OCI-LY3 (cell line): ENCODE data around the gene S1PR4.

Experiments used
- H2AFZ ChIP-seq: fragments of 200-600, 300-600 bp; shearing (Covaris generic); 2 replicates; pipeline ENCODE4 v1.6.0; 2014; ENCODE audit warnings: antibody characterized with exemption, low read depth, low read length
- H3K27ac ChIP-seq: fragments of 200-600, 300-600 bp; sonication (generic); 2 replicates; pipeline ENCODE4 v1.5.1; 2014; ENCODE audit warnings: mild to moderate bottlenecking, low read length, moderate library complexity, mixed read lengths
- H3K27me3 ChIP-seq: fragments of 200-600, 300-600 bp; sonication (generic); 2 replicates; pipeline ENCODE4 v1.6.1; 2014; ENCODE audit warnings: low read depth, low read length, mixed read lengths
- H3K36me3 ChIP-seq: fragments of 200-600, 300-600 bp; sonication (generic); replicated peaks from 2 replicates; pipeline ENCODE3; 2014; ENCODE audit warnings: low read depth, low read length, mixed read lengths
- H3K4me1 ChIP-seq: fragments of 300-600, 200-600 bp; sonication (generic); 2 replicates; pipeline ENCODE4 v1.6.1; 2014; ENCODE audit warnings: low read length, mixed read lengths
- H3K4me2 ChIP-seq: fragments of 200-600, 300-600 bp; sonication (generic); 2 replicates; pipeline ENCODE4 v1.6.1; 2014; ENCODE audit warnings: low read length, mixed read lengths
- H3K4me3 ChIP-seq: fragments of 300-600, 200-600 bp; sonication (generic); 2 replicates; pipeline ENCODE4 v1.5.1; 2014; ENCODE audit warnings: antibody characterized with exemption, mild to moderate bottlenecking, low read length, moderate library complexity
- H3K79me2 ChIP-seq: fragments of 300-600, 200-600 bp; shearing (Covaris generic); 2 replicates; pipeline ENCODE4 v1.6.1; 2014; ENCODE audit warnings: mild to moderate bottlenecking, low read length, mixed read lengths
- H3K9ac ChIP-seq: fragments of 300-600, 200-600 bp; shearing (Covaris generic); 2 replicates; pipeline ENCODE4 v1.6.0; 2014; ENCODE audit warnings: mild to moderate bottlenecking, low read length, moderate library complexity
- H3K9me3 ChIP-seq: fragments of 200-600, 300-600 bp; shearing (Covaris generic); 2 replicates; pipeline ENCODE4 v1.6.1; 2014; ENCODE audit warnings: low read length, mixed read lengths; ENCODE audit not compliant: insufficient read depth
- H4K20me1 ChIP-seq: fragments of 200-600, 300-600 bp; sonication (generic); 2 replicates; pipeline ENCODE4 v1.6.1; 2016; ENCODE audit warnings: low read length, mixed read lengths; ENCODE audit not compliant: insufficient read depth
- EZH2phosphoT487 ChIP-seq: fragments of 200-600 bp; shearing (Covaris generic); IDR thresholded peaks from 2 replicates; pipeline ENCODE4 v1.6.1; 2018; ENCODE audit warnings: antibody characterized with exemption, mixed run types, low read depth
- TF ChIP-seq, protein P1 (sequence below): fragments of 200-600, 300-600 bp; sonication (generic); IDR thresholded peaks from 2 replicates; pipeline ENCODE4 v1.5.1; 2014; ENCODE audit warnings: antibody characterized with exemption, low read length, low read depth

The S1PR4 gene

GRCh38 chr19:3149089-3149488, 29.5 kb upstream of the S1PR4 start:
- Histone ChIP-seq H3K4me3 (peak overlapping the region; percentile 89), H3K27ac (peak overlapping the region; percentile 82), H2AFZ (no peak overlapping the region), H3K9ac (peak overlapping the region; percentile 96), H4K20me1 (peaks cover 6% of the 10 kb centered on the region), H3K36me3 (peaks cover 51% of the 10 kb centered on the region), H3K9me3 (no peaks in the 10 kb centered on the region), H3K4me2 (peak overlapping the region; percentile 94), H3K27me3 (no peaks in the 10 kb centered on the region), H3K4me1 (peaks cover 78% of the 10 kb centered on the region), H3K79me2 (peaks cover 55% of the 10 kb centered on the region)
- TF ChIP-seq, protein P1, sequence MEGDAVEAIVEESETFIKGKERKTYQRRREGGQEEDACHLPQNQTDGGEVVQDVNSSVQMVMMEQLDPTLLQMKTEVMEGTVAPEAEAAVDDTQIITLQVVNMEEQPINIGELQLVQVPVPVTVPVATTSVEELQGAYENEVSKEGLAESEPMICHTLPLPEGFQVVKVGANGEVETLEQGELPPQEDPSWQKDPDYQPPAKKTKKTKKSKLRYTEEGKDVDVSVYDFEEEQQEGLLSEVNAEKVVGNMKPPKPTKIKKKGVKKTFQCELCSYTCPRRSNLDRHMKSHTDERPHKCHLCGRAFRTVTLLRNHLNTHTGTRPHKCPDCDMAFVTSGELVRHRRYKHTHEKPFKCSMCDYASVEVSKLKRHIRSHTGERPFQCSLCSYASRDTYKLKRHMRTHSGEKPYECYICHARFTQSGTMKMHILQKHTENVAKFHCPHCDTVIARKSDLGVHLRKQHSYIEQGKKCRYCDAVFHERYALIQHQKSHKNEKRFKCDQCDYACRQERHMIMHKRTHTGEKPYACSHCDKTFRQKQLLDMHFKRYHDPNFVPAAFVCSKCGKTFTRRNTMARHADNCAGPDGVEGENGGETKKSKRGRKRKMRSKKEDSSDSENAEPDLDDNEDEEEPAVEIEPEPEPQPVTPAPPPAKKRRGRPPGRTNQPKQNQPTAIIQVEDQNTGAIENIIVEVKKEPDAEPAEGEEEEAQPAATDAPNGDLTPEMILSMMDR: no peak
- TF ChIP-seq EZH2phosphoT487: no peak

DNA sequence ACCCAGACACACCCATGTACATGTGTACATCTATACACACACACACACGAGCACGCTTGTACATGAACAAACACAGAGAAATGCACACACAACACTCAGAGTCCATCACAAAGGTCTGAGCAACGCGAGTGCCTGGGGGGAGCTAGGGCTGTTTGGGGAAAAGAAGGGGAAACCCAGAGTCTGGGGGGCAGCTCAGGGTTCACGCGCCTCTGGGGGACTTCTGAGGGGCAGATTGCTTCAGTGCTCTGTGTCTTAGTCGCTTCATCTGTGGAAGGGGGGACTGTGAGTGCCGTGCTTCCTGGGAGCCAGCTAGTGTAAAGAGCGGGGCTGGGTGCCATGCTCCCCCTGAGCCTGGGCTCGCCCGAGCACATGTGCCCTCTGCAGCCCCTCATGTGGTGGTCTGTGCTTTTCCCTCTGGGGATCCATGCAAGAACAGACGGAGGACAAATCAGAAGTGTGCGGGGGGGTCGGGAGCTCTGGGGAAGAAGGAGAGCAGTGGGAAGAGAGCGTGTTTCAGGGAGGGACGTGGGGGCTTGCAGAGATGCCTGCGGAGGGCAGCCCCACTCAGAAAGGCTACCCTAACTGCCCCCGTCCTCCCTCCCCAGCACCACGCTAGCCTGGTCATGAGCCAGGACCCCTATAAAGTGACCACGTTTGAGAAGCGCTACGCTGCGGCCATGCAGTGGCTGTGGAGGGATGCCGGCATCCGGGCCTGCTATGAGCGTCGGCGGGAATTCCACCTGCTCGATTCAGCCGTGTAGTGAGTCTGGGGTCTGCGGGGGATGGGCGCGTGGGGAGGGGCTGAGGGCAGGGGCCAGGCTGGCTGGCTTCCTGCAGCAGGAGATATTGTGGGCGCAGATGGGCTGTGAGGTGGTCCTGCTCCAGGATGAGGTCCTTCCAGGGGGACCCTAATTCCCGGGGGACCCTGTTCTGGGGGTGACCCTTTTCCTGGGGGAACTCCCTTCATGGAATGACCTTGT, 28.8 kb upstream of the S1PR4 start:
- TF ChIP-seq, protein P1: no peak
- no peak for TF ChIP-seq EZH2phosphoT487
- Histone ChIP-seq H3K27me3 (no peaks in the 10 kb centered on the region), H3K36me3 (peaks cover 56% of the 10 kb centered on the region), H3K4me1 (peaks cover 84% of the 10 kb centered on the region), H3K27ac (peak overlapping the region; percentile 82), H2AFZ (peak overlapping the region; percentile 32; the same call in 1 of the 2 replicates), H3K4me3 (peak overlapping the region; percentile 89), H3K9me3 (no peaks in the 10 kb centered on the region), H3K4me2 (peak overlapping the region; percentile 94), H4K20me1 (peaks cover 6% of the 10 kb centered on the region), H3K79me2 (peaks cover 60% of the 10 kb centered on the region), H3K9ac (peak overlapping the region; percentile 96)

GRCh38 chr19:3150739-3151329, 27.7 kb upstream of the S1PR4 start:
- peaks cover 69% of the 10 kb centered on the region for H3K79me2 ChIP-seq
- TF ChIP-seq, protein P1: no peak
- TF ChIP-seq EZH2phosphoT487: no peak
- no peak overlapping the region for H2AFZ ChIP-seq
- peaks cover 66% of the 10 kb centered on the region for H3K36me3 ChIP-seq
- no peaks in the 10 kb centered on the region for H3K9me3 ChIP-seq
- H3K9ac ChIP-seq: peak overlapping the region; percentile 96
- H3K4me2 ChIP-seq: peak overlapping the region; percentile 94
- H3K4me1 ChIP-seq: peaks cover 88% of the 10 kb centered on the region
- peak overlapping the region; percentile 89 for H3K4me3 ChIP-seq
- H3K27ac ChIP-seq: peak overlapping the region; percentile 82
- H3K27me3 ChIP-seq: no peaks in the 10 kb centered on the region
- H4K20me1 ChIP-seq: peaks cover 6% of the 10 kb centered on the region
